SU-DHL-6 (cell line): ENCODE data around the gene SLC6A20.

Experiments used
- CTCF ChIP-seq: fragments of 200-600 bp; sonication (generic); IDR thresholded peaks from one replicate; pipeline ENCODE4 v1.5.1; 2017; ENCODE audit warnings: antibody characterized with exemption, mild to moderate bottlenecking, low read length, moderate library complexity; ENCODE audit not compliant: insufficient read depth, poor library complexity, severe bottlenecking
- EZH2phosphoT487 ChIP-seq: fragments of 200-600 bp; sonication (generic), shearing (Covaris generic); conservative IDR thresholded peaks from 2 replicates; pipeline ENCODE4 v1.6.1; 2018; ENCODE audit warnings: mild to moderate bottlenecking, antibody characterized with exemption, low read length, moderate library complexity, mixed read lengths

GRCh38 chr3:45798034-45798433 is 1.7 kb upstream of the SLC6A20 start:
- TF ChIP-seq CTCF (no peak), EZH2phosphoT487 (no peak)
